Astrocyte (in vitro differentiated cells and primary cell): Measurements from ENCODE around the gene MUC21.
"Not testable (repeated sequence)": the region's sequence is repeated elsewhere in the genome, so short reads cannot be mapped to it uniquely, and the experiment has no call there.

Experiments used
- EZH2 ChIP-seq: IDR thresholded peaks from 2 replicates; pipeline ENCODE4 v1.6.1; 2012; ENCODE audit warnings: mild to moderate bottlenecking, low read length, inconsistent platforms; ENCODE audit not compliant: insufficient read depth
- TF ChIP-seq, protein P1 (sequence below): IDR thresholded peaks from 2 replicates; pipeline ENCODE4 v1.5.1; 2011; ENCODE audit warnings: low read depth, mild to moderate bottlenecking, inconsistent platforms, low read length, moderate library complexity; ENCODE audit not compliant: insufficient read depth

DNA sequence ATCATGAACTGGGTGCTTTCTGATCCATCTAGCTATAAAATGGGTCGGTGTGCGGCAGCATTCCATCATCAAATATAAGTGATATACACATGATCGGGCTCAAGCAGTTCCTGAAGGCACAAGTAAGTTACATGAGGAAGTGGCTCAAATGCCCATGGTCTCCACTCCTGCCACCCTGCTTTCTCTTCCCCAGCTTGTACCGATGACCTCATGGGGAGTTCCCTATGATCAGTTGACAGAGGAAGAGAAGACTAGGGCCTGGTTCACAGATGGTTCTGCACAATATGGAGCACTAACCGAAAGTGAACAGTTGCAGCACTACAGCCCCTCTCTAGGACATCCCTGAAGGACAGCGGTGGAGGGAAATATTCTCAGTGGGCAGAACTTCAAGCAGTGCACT, 14.3 kb upstream of the MUC21 start:
- TF ChIP-seq, protein P1, sequence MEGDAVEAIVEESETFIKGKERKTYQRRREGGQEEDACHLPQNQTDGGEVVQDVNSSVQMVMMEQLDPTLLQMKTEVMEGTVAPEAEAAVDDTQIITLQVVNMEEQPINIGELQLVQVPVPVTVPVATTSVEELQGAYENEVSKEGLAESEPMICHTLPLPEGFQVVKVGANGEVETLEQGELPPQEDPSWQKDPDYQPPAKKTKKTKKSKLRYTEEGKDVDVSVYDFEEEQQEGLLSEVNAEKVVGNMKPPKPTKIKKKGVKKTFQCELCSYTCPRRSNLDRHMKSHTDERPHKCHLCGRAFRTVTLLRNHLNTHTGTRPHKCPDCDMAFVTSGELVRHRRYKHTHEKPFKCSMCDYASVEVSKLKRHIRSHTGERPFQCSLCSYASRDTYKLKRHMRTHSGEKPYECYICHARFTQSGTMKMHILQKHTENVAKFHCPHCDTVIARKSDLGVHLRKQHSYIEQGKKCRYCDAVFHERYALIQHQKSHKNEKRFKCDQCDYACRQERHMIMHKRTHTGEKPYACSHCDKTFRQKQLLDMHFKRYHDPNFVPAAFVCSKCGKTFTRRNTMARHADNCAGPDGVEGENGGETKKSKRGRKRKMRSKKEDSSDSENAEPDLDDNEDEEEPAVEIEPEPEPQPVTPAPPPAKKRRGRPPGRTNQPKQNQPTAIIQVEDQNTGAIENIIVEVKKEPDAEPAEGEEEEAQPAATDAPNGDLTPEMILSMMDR, result not testable (repeated sequence)
- not testable (repeated sequence) for TF ChIP-seq EZH2
